WTC11 (cell line): ENCODE data around the gene TMEM92.

ENCODE experiments used
- CREB1 ChIP-seq: sonication (generic); formaldehyde crosslinking; IDR thresholded peaks from 2 replicates; pipeline ENCODE4 v1.8.0; 2023; ENCODE audit warnings: mild to moderate bottlenecking, missing genetic modification reagents
- HMGA2 ChIP-seq: fragments of 250-450 bp; sonication (Bioruptor Pico); IDR thresholded peaks from 2 replicates; pipeline ENCODE4 v1.4.0; 2021; ENCODE audit warnings: mild to moderate bottlenecking, moderate library complexity
- NR1H2 ChIP-seq: sonication (generic); formaldehyde crosslinking; IDR thresholded peaks from 2 replicates; pipeline ENCODE4 v1.9.0; 2021; ENCODE audit warnings: mild to moderate bottlenecking, moderate library complexity, missing genetic modification reagents
- NR3C1 ChIP-seq: sonication (generic); formaldehyde crosslinking; conservative IDR thresholded peaks from 2 replicates; pipeline ENCODE4 v1.8.1; 2023; ENCODE audit warnings: low read depth, mild to moderate bottlenecking, missing genetic modification reagents
- ZBTB21 ChIP-seq: sonication (generic); formaldehyde crosslinking; IDR thresholded peaks from 2 replicates; pipeline ENCODE4 v1.8.1; 2023; ENCODE audit warnings: mild to moderate bottlenecking, missing genetic modification reagents, borderline replicate concordance
- ZNF317 ChIP-seq: sonication (generic); formaldehyde crosslinking; IDR thresholded peaks from 2 replicates; pipeline ENCODE4 v1.8.1; 2023; ENCODE audit warnings: low read depth, mild to moderate bottlenecking, moderate library complexity, missing genetic modification reagents, borderline replicate concordance
- TF ChIP-seq, protein P1 (sequence below): fragments of 200-600 bp; IDR thresholded peaks from 2 replicates; pipeline ENCODE4 v1.8.0; 2022; ENCODE audit warnings: antibody characterized with exemption
- TF ChIP-seq, protein P2 (sequence below): sonication (generic); formaldehyde crosslinking; IDR thresholded peaks from 2 replicates; pipeline ENCODE4 v1.8.1; 2023; ENCODE audit warnings: mild to moderate bottlenecking, missing genetic modification reagents, moderate library complexity
- TF ChIP-seq, protein P3 (sequence below): sonication (generic); formaldehyde crosslinking; IDR thresholded peaks from 2 replicates; pipeline ENCODE4 v1.8.0; 2023; ENCODE audit warnings: missing genetic modification reagents, mild to moderate bottlenecking, borderline replicate concordance

DNA sequence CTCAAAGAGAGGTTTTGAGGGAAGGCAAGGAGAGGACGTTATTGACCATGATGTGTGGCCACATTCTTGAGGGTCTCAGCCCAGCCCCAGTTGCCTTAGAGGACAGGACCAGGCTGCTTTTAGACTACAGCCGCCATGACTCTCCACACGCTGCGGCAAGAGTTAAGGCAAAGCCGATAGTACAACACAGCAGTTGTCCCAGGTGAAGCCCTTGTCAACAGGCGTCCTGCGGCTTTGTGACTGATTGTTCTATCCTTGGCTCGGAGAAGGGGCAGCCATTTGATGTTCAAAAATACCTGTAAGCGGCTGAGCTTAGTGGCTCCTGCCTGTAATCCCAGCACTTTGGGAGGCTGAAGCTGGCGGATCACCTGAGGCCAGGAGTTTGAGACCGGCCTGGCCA lies 28.8 kb downstream of the TMEM92 start:
- TF ChIP-seq, protein P1, sequence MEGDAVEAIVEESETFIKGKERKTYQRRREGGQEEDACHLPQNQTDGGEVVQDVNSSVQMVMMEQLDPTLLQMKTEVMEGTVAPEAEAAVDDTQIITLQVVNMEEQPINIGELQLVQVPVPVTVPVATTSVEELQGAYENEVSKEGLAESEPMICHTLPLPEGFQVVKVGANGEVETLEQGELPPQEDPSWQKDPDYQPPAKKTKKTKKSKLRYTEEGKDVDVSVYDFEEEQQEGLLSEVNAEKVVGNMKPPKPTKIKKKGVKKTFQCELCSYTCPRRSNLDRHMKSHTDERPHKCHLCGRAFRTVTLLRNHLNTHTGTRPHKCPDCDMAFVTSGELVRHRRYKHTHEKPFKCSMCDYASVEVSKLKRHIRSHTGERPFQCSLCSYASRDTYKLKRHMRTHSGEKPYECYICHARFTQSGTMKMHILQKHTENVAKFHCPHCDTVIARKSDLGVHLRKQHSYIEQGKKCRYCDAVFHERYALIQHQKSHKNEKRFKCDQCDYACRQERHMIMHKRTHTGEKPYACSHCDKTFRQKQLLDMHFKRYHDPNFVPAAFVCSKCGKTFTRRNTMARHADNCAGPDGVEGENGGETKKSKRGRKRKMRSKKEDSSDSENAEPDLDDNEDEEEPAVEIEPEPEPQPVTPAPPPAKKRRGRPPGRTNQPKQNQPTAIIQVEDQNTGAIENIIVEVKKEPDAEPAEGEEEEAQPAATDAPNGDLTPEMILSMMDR = no peak
- TF ChIP-seq CREB1 (no peak), NR3C1 (CRISPR knock-in tag) (no peak), ZBTB21 (no peak), HMGA2 (CRISPR knock-in tag) (no peak), NR1H2 (CRISPR knock-in tag) (no peak), ZNF317 (CRISPR knock-in tag) (no peak)
- TF ChIP-seq, protein P2, sequence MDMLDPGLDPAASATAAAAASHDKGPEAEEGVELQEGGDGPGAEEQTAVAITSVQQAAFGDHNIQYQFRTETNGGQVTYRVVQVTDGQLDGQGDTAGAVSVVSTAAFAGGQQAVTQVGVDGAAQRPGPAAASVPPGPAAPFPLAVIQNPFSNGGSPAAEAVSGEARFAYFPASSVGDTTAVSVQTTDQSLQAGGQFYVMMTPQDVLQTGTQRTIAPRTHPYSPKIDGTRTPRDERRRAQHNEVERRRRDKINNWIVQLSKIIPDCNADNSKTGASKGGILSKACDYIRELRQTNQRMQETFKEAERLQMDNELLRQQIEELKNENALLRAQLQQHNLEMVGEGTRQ (CRISPR knock-in tag) = no peak
- TF ChIP-seq, protein P3, sequence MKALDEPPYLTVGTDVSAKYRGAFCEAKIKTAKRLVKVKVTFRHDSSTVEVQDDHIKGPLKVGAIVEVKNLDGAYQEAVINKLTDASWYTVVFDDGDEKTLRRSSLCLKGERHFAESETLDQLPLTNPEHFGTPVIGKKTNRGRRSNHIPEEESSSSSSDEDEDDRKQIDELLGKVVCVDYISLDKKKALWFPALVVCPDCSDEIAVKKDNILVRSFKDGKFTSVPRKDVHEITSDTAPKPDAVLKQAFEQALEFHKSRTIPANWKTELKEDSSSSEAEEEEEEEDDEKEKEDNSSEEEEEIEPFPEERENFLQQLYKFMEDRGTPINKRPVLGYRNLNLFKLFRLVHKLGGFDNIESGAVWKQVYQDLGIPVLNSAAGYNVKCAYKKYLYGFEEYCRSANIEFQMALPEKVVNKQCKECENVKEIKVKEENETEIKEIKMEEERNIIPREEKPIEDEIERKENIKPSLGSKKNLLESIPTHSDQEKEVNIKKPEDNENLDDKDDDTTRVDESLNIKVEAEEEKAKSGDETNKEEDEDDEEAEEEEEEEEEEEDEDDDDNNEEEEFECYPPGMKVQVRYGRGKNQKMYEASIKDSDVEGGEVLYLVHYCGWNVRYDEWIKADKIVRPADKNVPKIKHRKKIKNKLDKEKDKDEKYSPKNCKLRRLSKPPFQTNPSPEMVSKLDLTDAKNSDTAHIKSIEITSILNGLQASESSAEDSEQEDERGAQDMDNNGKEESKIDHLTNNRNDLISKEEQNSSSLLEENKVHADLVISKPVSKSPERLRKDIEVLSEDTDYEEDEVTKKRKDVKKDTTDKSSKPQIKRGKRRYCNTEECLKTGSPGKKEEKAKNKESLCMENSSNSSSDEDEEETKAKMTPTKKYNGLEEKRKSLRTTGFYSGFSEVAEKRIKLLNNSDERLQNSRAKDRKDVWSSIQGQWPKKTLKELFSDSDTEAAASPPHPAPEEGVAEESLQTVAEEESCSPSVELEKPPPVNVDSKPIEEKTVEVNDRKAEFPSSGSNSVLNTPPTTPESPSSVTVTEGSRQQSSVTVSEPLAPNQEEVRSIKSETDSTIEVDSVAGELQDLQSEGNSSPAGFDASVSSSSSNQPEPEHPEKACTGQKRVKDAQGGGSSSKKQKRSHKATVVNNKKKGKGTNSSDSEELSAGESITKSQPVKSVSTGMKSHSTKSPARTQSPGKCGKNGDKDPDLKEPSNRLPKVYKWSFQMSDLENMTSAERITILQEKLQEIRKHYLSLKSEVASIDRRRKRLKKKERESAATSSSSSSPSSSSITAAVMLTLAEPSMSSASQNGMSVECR (CRISPR knock-in tag) = no peak
